Skeletal muscle satellite cell (primary cell): ENCODE data around the gene ARHGEF1. TPM values are rescaled to one million over a fixed set of nuclear protein-coding genes. Genes with fewer than 3 reads are reported as not detected.

Experiments
- H3K27me3 ChIP-seq: 2 replicates; pipeline ENCODE4 v1.7.0; 2013; ENCODE audit warnings: low read length; ENCODE audit not compliant: control insufficient read depth, insufficient read depth
- H3K36me3 ChIP-seq: 2 replicates; pipeline ENCODE4 v1.7.0; 2013; ENCODE audit warnings: mild to moderate bottlenecking, control low read depth, low read length; ENCODE audit not compliant: insufficient read depth
- H3K4me1 ChIP-seq: 2 replicates; pipeline ENCODE4 v1.7.0; 2013; ENCODE audit warnings: low read length; ENCODE audit not compliant: control insufficient read depth, insufficient read depth
- H3K4me2 ChIP-seq: 2 replicates; pipeline ENCODE4 v1.7.0; 2013; ENCODE audit warnings: mild to moderate bottlenecking, low read length
- H3K4me3 ChIP-seq: 2 replicates; pipeline ENCODE4 v1.7.0; 2013; ENCODE audit warnings: low read length
- H3K9ac ChIP-seq: 2 replicates; pipeline ENCODE4 v1.7.0; 2013; ENCODE audit warnings: mild to moderate bottlenecking, low read depth, low read length, moderate library complexity
- H3K9me3 ChIP-seq: replicated peaks from 2 replicates; pipeline ENCODE4 v1.7.0; 2013; ENCODE audit warnings: mild to moderate bottlenecking, control low read depth, low read length
- total RNA-seq: library from RNA; depleted of rRNA; stranded (reverse); fragments of >200 nt; gene quantifications from 2 replicates; pipeline ENCODE4 v1.2.3, GENCODE V29; 2012; rRNA removed

Gene ARHGEF1
- 43.9 and 48.3 TPM in 2 replicates for total RNA-seq

DNA sequence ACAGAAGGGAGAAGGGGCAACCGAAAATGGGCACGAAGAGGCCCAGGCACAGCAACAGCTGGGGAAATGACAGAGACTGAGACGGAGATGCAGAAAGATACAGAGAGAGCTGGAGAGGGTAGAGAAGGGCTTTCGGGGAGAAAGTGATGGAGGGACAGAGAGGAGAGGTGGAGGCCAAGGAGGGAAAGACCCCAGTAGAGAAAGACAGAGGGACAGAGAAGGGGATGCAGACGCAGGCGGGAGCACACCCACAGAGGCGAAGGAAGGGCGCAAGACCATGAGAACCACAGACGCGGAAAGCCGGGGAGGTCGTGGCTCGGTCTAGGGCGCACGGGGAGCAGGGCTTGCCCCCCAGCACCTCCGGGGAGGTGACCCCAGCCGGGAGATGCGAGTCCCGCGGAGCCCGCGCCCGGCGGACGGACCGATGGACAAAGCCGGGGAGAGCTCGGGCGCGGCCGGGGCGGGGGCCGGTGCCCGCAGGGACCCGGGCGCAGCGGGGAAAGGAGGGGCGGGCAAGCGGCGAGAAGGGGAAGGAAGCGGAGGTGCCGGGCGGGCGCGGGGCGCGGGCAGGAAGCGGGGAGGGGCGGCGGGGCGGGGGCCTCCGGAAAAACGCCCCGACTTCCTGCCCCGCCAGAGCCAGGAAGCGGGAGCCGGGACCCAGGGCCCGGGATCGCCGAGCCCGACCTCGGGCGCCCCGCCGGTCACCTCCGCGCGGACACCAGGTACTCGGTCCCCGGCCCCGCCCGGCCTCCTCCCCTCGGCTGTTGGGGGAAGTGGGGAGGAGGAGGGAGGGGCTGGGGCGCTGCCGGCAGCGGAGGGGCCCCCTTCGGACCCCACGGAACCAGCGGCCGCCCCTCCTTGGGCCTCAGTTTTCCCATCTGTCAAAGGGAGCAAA is at the start of gene ARHGEF1:
Gene ARHGEF1 (plus strand): TSS at position 617 of the 895 bp plus-strand sequence. CDS start 4,899 bp downstream, outside the sequence.
- Histone ChIP-seq H3K9me3 (no peaks in the 10 kb centered on the region), H3K36me3 (peaks cover 6% of the 10 kb centered on the region), H3K4me1 (peaks cover 29% of the 10 kb centered on the region), H3K9ac (peak within 1 kb of the TSS; percentile 92), H3K4me3 (peak within 1 kb of the TSS; percentile 82), H3K27me3 (peaks cover under 1% of the 10 kb centered on the region), H3K4me2 (peak within 1 kb of the TSS; percentile 88)

- Histone ChIP-seq H3K4me3 (no peak overlapping the region), H3K27me3 (peaks cover 26% of the 10 kb centered on the region), H3K36me3 (no peaks in the 10 kb centered on the region), H3K4me2 (no peak overlapping the region), H3K9me3 (no peaks in the 10 kb centered on the region), H3K9ac (no peak overlapping the region), H3K4me1 (no peaks in the 10 kb centered on the region)
Measured at GRCh38 chr19:41837981-41838708, 44.8 kb upstream of the ARHGEF1 start.

DNA sequence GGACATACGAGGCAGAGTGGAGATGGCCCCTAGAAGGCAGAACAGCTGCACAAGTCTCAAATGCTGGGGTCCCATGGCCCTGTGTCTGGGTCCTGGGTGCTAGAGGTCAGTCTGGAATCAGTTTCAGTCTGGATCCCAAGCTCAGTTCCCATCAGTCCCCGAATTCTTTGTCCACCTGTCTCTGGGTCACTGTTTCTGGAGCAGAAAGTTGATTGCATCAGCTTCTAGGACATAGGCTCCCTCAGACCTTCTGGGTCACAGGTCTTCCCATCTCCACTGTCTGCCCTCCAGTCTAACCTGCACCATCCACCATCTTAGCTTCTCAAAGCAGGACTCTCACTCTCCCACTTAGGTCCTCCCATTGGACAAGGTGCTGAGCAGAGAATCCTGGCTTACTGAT is 43.8 kb upstream of the ARHGEF1 start:
- H3K4me1 ChIP-seq, result no peaks in the 10 kb centered on the region
- H3K9me3 ChIP-seq, result no peaks in the 10 kb centered on the region
- no peaks in the 10 kb centered on the region for H3K36me3 ChIP-seq
- H3K4me2 ChIP-seq, result no peak overlapping the region
- no peak overlapping the region for H3K4me3 ChIP-seq
- no peak overlapping the region for H3K9ac ChIP-seq
- H3K27me3 ChIP-seq, result peaks cover 26% of the 10 kb centered on the region

GRCh38 chr19:41843371-41843770 is 39.6 kb upstream of the ARHGEF1 start:
- H3K4me2 ChIP-seq, result no peak overlapping the region

DNA sequence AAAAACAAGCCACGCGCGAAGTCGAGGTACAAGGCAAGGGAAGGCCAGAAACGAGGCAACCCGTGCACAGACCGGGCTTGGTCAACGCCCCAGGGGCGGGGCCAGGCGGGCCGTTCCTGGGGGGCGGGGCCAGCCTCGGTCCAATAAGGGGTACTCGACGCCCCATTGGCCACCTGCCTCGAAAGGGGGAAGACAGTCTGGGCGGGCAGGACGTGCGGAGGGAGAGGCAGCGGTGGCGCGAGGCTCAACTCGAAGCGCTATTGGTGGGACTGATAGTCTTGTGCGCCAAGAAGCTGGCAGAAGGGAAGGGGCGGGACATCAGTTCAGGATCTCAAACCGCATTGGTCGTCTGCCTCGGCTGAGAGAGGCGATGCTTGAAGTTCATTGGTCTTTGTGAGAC is 38.4 kb upstream of the ARHGEF1 start, which contains the start of gene LYPD4:
Gene LYPD4 (minus strand): TSS at position 83 of the 400 bp plus-strand sequence. CDS start 5,398 bp downstream, outside the sequence.
- Histone ChIP-seq H3K36me3 (no peaks in the 10 kb centered on the region), H3K27me3 (peaks cover 3% of the 10 kb centered on the region), H3K9me3 (no peaks in the 10 kb centered on the region), H3K4me1 (no peaks in the 10 kb centered on the region), H3K9ac (no peak within 1 kb of the TSS), H3K4me2 (no peak within 1 kb of the TSS), H3K4me3 (no peak within 1 kb of the TSS)

More at GRCh38 chr19:41843371-41843770, 39.6 kb upstream of the ARHGEF1 start:
- no peak overlapping the region for H3K4me3 ChIP-seq
- no peak overlapping the region for H3K9ac ChIP-seq
- peaks cover 12% of the 10 kb centered on the region for H3K27me3 ChIP-seq
- no peaks in the 10 kb centered on the region for H3K36me3 ChIP-seq
- no peaks in the 10 kb centered on the region for H3K4me1 ChIP-seq
- no peaks in the 10 kb centered on the region for H3K9me3 ChIP-seq

GRCh38 chr19:41845001-41845050 is 38.2 kb upstream of the ARHGEF1 start, which contains the start of gene DMRTC2:
Gene DMRTC2 (plus strand): TSS chr19:41845042. CDS start chr19:41847429, 2,387 bp downstream.
- no peak within 1 kb of the TSS for H3K4me3 ChIP-seq
- peaks cover 4% of the 10 kb centered on the region for H3K27me3 ChIP-seq
- no peak within 1 kb of the TSS for H3K4me2 ChIP-seq
- no peak within 1 kb of the TSS for H3K9ac ChIP-seq
- no peaks in the 10 kb centered on the region for H3K4me1 ChIP-seq
- H3K9me3 ChIP-seq, result no peaks in the 10 kb centered on the region
- no peaks in the 10 kb centered on the region for H3K36me3 ChIP-seq

DNA sequence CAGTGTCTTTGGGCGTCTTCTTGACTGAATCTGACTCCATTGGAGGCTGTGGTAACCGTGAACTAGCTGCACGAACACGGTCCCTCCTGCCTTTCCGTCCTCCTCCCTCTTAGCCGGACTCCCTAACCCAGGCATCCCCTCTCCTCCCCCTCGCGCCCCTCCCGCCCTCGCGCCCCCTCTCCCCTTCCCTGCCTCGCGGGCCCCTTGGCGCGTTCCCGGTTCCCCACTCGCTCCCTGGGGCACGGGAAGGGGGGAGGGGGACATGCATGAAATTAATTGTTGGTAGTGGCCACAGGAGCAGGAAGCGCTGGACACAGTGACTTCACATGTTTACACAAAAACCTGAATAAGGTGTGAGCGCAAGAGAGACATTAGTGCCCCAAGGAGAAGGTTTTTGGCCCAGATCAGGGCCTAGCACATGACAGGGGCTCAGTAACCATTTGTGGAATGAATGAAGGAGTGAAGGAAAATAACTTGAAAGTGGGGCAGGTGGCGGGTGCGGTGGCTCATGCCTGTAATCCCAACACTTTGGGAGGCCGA is 37.9 kb upstream of the ARHGEF1 start:
- Histone ChIP-seq H3K9me3 (no peaks in the 10 kb centered on the region), H3K36me3 (no peaks in the 10 kb centered on the region), H3K4me2 (no peak overlapping the region), H3K9ac (no peak overlapping the region), H3K4me1 (no peaks in the 10 kb centered on the region), H3K27me3 (peaks cover 7% of the 10 kb centered on the region), H3K4me3 (no peak overlapping the region)

DNA sequence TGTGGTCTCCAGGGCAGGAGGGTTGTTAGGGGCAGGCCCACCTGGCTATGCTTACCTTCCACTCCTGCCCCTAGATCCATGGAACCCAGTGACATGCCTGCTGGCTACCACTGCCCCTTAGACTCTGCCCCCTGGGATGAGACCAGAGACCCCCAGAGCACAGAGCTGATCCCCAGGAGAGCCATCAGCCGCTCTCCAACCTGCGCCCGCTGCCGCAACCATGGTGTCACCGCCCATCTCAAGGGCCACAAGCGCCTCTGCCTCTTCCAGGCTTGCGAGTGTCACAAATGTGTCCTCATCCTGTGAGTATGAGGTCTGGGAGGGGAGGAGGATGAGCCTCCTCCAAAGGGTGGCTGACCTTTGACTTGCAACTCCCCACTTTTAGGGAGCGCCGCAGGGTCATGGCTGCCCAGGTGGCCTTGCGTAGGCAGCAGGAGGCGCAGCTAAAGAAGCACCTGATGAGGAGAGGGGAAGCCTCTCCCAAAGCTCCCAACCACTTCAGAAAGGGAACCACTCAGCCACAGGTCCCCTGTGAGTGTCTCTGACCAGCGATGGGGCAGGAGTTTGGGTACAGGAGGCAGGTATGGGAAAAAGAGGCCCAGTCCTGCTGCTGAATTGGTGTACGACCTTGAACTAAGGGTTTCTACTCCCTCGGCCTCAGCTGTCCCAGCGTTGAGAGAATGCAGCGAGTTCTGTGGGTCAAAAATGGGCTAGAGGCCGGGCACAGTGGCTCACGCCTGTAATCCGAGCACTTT is 35.5 kb upstream of the ARHGEF1 start:
- Histone ChIP-seq H3K4me1 (no peaks in the 10 kb centered on the region), H3K4me3 (no peak overlapping the region), H3K9me3 (no peaks in the 10 kb centered on the region), H3K9ac (no peak overlapping the region), H3K27me3 (peaks cover 27% of the 10 kb centered on the region), H3K36me3 (no peaks in the 10 kb centered on the region), H3K4me2 (no peak overlapping the region)

DNA sequence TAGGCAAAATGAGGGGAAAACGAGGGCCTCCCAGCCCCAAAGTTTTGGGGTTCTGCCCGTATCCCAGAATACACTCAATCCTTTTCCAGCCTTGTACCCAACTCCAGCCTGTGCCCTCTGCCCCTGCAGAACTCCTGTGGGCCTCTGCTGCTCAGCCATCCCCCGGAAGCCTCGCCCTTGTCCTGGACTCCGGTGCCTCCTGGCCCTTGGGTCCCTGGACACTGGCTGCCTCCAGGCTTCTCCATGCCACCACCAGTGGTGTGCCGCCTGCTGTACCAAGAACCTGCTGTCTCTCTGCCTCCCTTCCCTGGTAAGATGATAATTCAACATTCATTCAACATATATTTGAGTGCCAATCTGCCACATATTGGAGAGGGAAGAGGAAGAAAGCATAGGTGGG is 34.3 kb upstream of the ARHGEF1 start:
- Histone ChIP-seq H3K9me3 (no peaks in the 10 kb centered on the region), H3K27me3 (peaks cover 37% of the 10 kb centered on the region), H3K36me3 (no peaks in the 10 kb centered on the region), H3K9ac (no peak overlapping the region), H3K4me3 (no peak overlapping the region), H3K4me2 (no peak overlapping the region), H3K4me1 (no peaks in the 10 kb centered on the region)

GRCh38 chr19:41849067-41849466 is 33.9 kb upstream of the ARHGEF1 start:
- Histone ChIP-seq H3K9ac (no peak overlapping the region), H3K4me1 (no peaks in the 10 kb centered on the region), H3K36me3 (no peaks in the 10 kb centered on the region), H3K27me3 (peaks cover 41% of the 10 kb centered on the region), H3K9me3 (no peaks in the 10 kb centered on the region), H3K4me2 (no peak overlapping the region), H3K4me3 (no peak overlapping the region)

DNA sequence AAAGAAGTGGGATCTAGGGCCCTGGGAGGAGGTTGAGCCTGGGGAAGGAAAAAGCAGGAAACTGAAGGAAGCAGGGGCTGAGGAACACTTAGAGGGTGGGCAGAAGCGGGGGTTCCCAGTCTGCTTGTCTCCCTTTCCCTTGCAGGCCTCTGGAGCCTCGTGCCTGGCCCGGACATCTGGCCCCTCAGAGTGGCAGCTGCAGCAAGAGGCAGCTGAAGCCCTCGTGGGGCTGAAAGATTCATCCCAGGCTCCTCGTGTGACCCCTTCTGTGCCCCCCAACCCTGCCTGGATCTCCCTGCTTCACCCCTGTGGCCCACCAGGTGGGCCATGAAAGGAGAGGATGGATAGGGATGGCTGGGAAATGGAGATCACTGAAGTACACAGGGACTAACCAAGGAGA is 32.6 kb upstream of the ARHGEF1 start:
- H3K4me3 ChIP-seq, result no peak overlapping the region

More for the DNA sequence above, 32.6 kb upstream of the ARHGEF1 start:
- H3K9ac ChIP-seq, result no peak overlapping the region
- H3K4me1 ChIP-seq, result no peaks in the 10 kb centered on the region
- H3K9me3 ChIP-seq, result no peaks in the 10 kb centered on the region
- no peaks in the 10 kb centered on the region for H3K36me3 ChIP-seq
- H3K4me2 ChIP-seq, result no peak overlapping the region
- H3K27me3 ChIP-seq, result peaks cover 53% of the 10 kb centered on the region
